T-helper 1 cell treated with Interleukin-12 subunit alpha and Interleukin-12 subunit beta and Interleukin-4 antibody, amounts not matched to agents 30 μg/mL and 1 μg/mL, for 36 hours (primary cell): Measurements from ENCODE around the gene MTTP.

Source experiments
- H3K27ac Mint-ChIP-seq: one replicate; pipeline ENCODE4 v1.8.0; 2021; ENCODE audit warnings: mild to moderate bottlenecking, mixed read lengths
- H3K27me3 Mint-ChIP-seq: one replicate; pipeline ENCODE4 v1.8.0; 2021; ENCODE audit warnings: low read depth, mixed read lengths
- H3K36me3 Mint-ChIP-seq: one replicate; pipeline ENCODE4 v1.8.0; 2021; ENCODE audit warnings: low read depth, mixed read lengths
- H3K4me1 Mint-ChIP-seq: one replicate; pipeline ENCODE4 v1.8.0; 2021; ENCODE audit warnings: low read depth, mixed read lengths
- H3K4me3 Mint-ChIP-seq: one replicate; pipeline ENCODE4 v1.8.0; 2021; ENCODE audit warnings: mild to moderate bottlenecking, moderate library complexity, mixed read lengths
- H3K9me3 Mint-ChIP-seq: one replicate; pipeline ENCODE4 v1.8.0; 2021; ENCODE audit warnings: mixed read lengths

MTTP gene

GRCh38 chr4:99642725-99643489 is 68.3 kb downstream of the MTTP start:
- Mint-ChIP-seq H3K27ac (no peak overlapping the region), H3K9me3 (no peaks in the 10 kb centered on the region), H3K36me3 (no peaks in the 10 kb centered on the region), H3K27me3 (peaks cover 16% of the 10 kb centered on the region), H3K4me1 (no peaks in the 10 kb centered on the region), H3K4me3 (no peak overlapping the region)

- Mint-ChIP-seq H3K9me3 (no peaks in the 10 kb centered on the region), H3K36me3 (no peaks in the 10 kb centered on the region), H3K27me3 (peaks cover 16% of the 10 kb centered on the region), H3K4me1 (no peaks in the 10 kb centered on the region), H3K27ac (no peak overlapping the region), H3K4me3 (no peak overlapping the region)
Observed at GRCh38 chr4:99644453-99644852, 69.8 kb downstream of the MTTP start.

GRCh38 chr4:99645036-99645435 is 70.4 kb downstream of the MTTP start:
- peaks cover 16% of the 10 kb centered on the region for H3K27me3 Mint-ChIP-seq
- H3K36me3 Mint-ChIP-seq = no peaks in the 10 kb centered on the region
- no peaks in the 10 kb centered on the region for H3K9me3 Mint-ChIP-seq
- no peak overlapping the region for H3K4me3 Mint-ChIP-seq
- no peaks in the 10 kb centered on the region for H3K4me1 Mint-ChIP-seq
- H3K27ac Mint-ChIP-seq = no peak overlapping the region

- H3K27me3 Mint-ChIP-seq = peaks cover 11% of the 10 kb centered on the region
- H3K27ac Mint-ChIP-seq = no peak overlapping the region
Observed at GRCh38 chr4:99645638-99646037, 71.0 kb downstream of the MTTP start.

GRCh38 chr4:99647071-99647470 is 72.4 kb downstream of the MTTP start:
- Mint-ChIP-seq H3K27ac (no peak overlapping the region), H3K4me1 (no peaks in the 10 kb centered on the region), H3K4me3 (no peak overlapping the region), H3K9me3 (no peaks in the 10 kb centered on the region), H3K27me3 (peaks cover 7% of the 10 kb centered on the region), H3K36me3 (no peaks in the 10 kb centered on the region)

More at GRCh38 chr4:99645638-99646037, 71.0 kb downstream of the MTTP start:
- Mint-ChIP-seq H3K4me1 (no peaks in the 10 kb centered on the region), H3K9me3 (no peaks in the 10 kb centered on the region), H3K4me3 (no peak overlapping the region), H3K36me3 (no peaks in the 10 kb centered on the region)

GRCh38 chr4:99648321-99648720 is 73.7 kb downstream of the MTTP start:
- Mint-ChIP-seq H3K4me3 (no peak overlapping the region), H3K27me3 (peaks cover 4% of the 10 kb centered on the region), H3K4me1 (no peaks in the 10 kb centered on the region), H3K36me3 (no peaks in the 10 kb centered on the region), H3K27ac (no peak overlapping the region), H3K9me3 (no peaks in the 10 kb centered on the region)

- Mint-ChIP-seq H3K27ac (no peak overlapping the region), H3K4me3 (no peak overlapping the region), H3K27me3 (no peaks in the 10 kb centered on the region), H3K36me3 (no peaks in the 10 kb centered on the region), H3K9me3 (no peaks in the 10 kb centered on the region), H3K4me1 (no peaks in the 10 kb centered on the region)
Observed at GRCh38 chr4:99649208-99649607, 74.6 kb downstream of the MTTP start.

GRCh38 chr4:99649778-99650177 is 75.2 kb downstream of the MTTP start:
- Mint-ChIP-seq H3K4me3 (no peak overlapping the region), H3K36me3 (no peaks in the 10 kb centered on the region), H3K4me1 (no peaks in the 10 kb centered on the region), H3K9me3 (no peaks in the 10 kb centered on the region), H3K27me3 (no peaks in the 10 kb centered on the region), H3K27ac (no peak overlapping the region)

GRCh38 chr4:99651016-99651769 is 76.6 kb downstream of the MTTP start:
- H3K27ac Mint-ChIP-seq = no peak overlapping the region
- H3K27me3 Mint-ChIP-seq = no peaks in the 10 kb centered on the region
- no peaks in the 10 kb centered on the region for H3K4me1 Mint-ChIP-seq
- H3K4me3 Mint-ChIP-seq = no peak overlapping the region
- no peaks in the 10 kb centered on the region for H3K36me3 Mint-ChIP-seq
- no peaks in the 10 kb centered on the region for H3K9me3 Mint-ChIP-seq

GRCh38 chr4:99651811-99652485 is 77.3 kb downstream of the MTTP start:
- Mint-ChIP-seq H3K4me3 (no peak overlapping the region), H3K27me3 (no peaks in the 10 kb centered on the region), H3K9me3 (no peaks in the 10 kb centered on the region), H3K4me1 (no peaks in the 10 kb centered on the region), H3K27ac (no peak overlapping the region), H3K36me3 (no peaks in the 10 kb centered on the region)

GRCh38 chr4:99652596-99653436 is 78.2 kb downstream of the MTTP start:
- Mint-ChIP-seq H3K9me3 (no peaks in the 10 kb centered on the region), H3K27ac (no peak overlapping the region), H3K36me3 (no peaks in the 10 kb centered on the region), H3K4me1 (no peaks in the 10 kb centered on the region), H3K27me3 (no peaks in the 10 kb centered on the region), H3K4me3 (no peak overlapping the region)

GRCh38 chr4:99653916-99654315 is 79.3 kb downstream of the MTTP start:
- no peaks in the 10 kb centered on the region for H3K27me3 Mint-ChIP-seq
- H3K9me3 Mint-ChIP-seq = no peaks in the 10 kb centered on the region
- no peaks in the 10 kb centered on the region for H3K4me1 Mint-ChIP-seq
- no peaks in the 10 kb centered on the region for H3K36me3 Mint-ChIP-seq
- H3K27ac Mint-ChIP-seq = no peak overlapping the region
- H3K4me3 Mint-ChIP-seq = no peak overlapping the region

GRCh38 chr4:99654361-99654761 is 79.7 kb downstream of the MTTP start:
- Mint-ChIP-seq H3K4me1 (no peaks in the 10 kb centered on the region), H3K27me3 (no peaks in the 10 kb centered on the region)

More at GRCh38 chr4:99654361-99654761, 79.7 kb downstream of the MTTP start:
- Mint-ChIP-seq H3K36me3 (no peaks in the 10 kb centered on the region), H3K4me3 (no peak overlapping the region), H3K27ac (no peak overlapping the region), H3K9me3 (no peaks in the 10 kb centered on the region)
